Activated CD8-positive, alpha-beta T cell treated with anti-CD3 and anti-CD28 coated beads, Interleukin-2, amount 10 ng/mL, durations not matched to agents 7 days and 5 days (primary cell): ENCODE data around the gene XRCC2. TPM values are rescaled to one million over a fixed set of nuclear protein-coding genes. Genes with fewer than 3 reads are reported as not detected.

Experiments
- ATAC-seq: fragments of 150-1000 bp; cut with Tn5 transposase; one replicate; pipeline ENCODE4 v1.10.0; 2021; ENCODE audit warnings: moderate library complexity
- CTCF ChIA-PET: fragments of 350-600 bp; sonication (Branson Sonifier 250); formaldehyde crosslinking; loops from one replicate; lab custom pipeline; 2021; ENCODE audit warnings: antibody characterized with exemption; lab: Charles Lee
- POLR2A ChIA-PET: fragments of 350-600 bp; sonication (Branson Sonifier 250); formaldehyde crosslinking; loops from one replicate; lab custom pipeline; 2021; ENCODE audit warnings: antibody characterized with exemption; lab: Charles Lee
- DNase-seq: peaks from one replicate; pipeline ENCODE4 v3.0.0-alpha.2; 2020
- H3K27ac Mint-ChIP-seq: one replicate; pipeline ENCODE4 v1.8.0; 2021; ENCODE audit warnings: mild to moderate bottlenecking, mixed read lengths
- H3K27me3 Mint-ChIP-seq: one replicate; pipeline ENCODE4 v1.8.0; 2021; ENCODE audit warnings: low read depth, mixed read lengths
- H3K36me3 Mint-ChIP-seq: one replicate; pipeline ENCODE4 v1.8.0; 2021; ENCODE audit warnings: low read depth, mixed read lengths
- H3K4me1 Mint-ChIP-seq: one replicate; pipeline ENCODE4 v1.8.0; 2021; ENCODE audit warnings: low read depth, mixed read lengths
- H3K4me3 Mint-ChIP-seq: one replicate; pipeline ENCODE4 v1.8.0; 2021; ENCODE audit warnings: mild to moderate bottlenecking, mixed read lengths
- H3K9me3 Mint-ChIP-seq: one replicate; pipeline ENCODE4 v1.8.0; 2022; ENCODE audit warnings: mixed read lengths; ENCODE audit not compliant: insufficient read depth
- total RNA-seq, 2 experiments: library from RNA; stranded (reverse); gene quantifications; one replicate each; pipeline ENCODE4 v1.2.3, GENCODE V29; 2021

XRCC2 gene
- total RNA-seq, 2 experiments from 2014 or later = 15.3 to 15.6 TPM

- POLR2A ChIA-PET = no interaction called here
- Mint-ChIP-seq H3K36me3 (no peaks in the 10 kb centered on the region), H3K27ac (no peak overlapping the region), H3K27me3 (no peaks in the 10 kb centered on the region), H3K9me3 (no peaks in the 10 kb centered on the region), H3K4me3 (no peak overlapping the region), H3K4me1 (no peaks in the 10 kb centered on the region)
- DNase-seq (no peak), ATAC-seq (no peak)
- CTCF ChIA-PET = no interaction called here
Measured at GRCh38 chr7:152601305-152601798, 74.6 kb downstream of the XRCC2 start.

- ATAC-seq = no peak
- no peak for DNase-seq
- H3K27me3 Mint-ChIP-seq = no peaks in the 10 kb centered on the region
Measured at GRCh38 chr7:152600266-152600665, 75.7 kb downstream of the XRCC2 start.

GRCh38 chr7:152597507-152597906 lies 78.4 kb downstream of the XRCC2 start:
- ATAC-seq (no peak), DNase-seq (no peak)
- Mint-ChIP-seq H3K4me3 (no peak overlapping the region), H3K27me3 (no peaks in the 10 kb centered on the region), H3K27ac (no peak overlapping the region), H3K36me3 (no peaks in the 10 kb centered on the region), H3K9me3 (no peaks in the 10 kb centered on the region), H3K4me1 (no peaks in the 10 kb centered on the region)
- CTCF ChIA-PET = no interaction called here
- POLR2A ChIA-PET = no interaction called here

More at GRCh38 chr7:152600266-152600665, 75.7 kb downstream of the XRCC2 start:
- H3K4me3 Mint-ChIP-seq = no peak overlapping the region
- H3K9me3 Mint-ChIP-seq = no peaks in the 10 kb centered on the region
- no peaks in the 10 kb centered on the region for H3K4me1 Mint-ChIP-seq
- H3K36me3 Mint-ChIP-seq = no peaks in the 10 kb centered on the region
- CTCF ChIA-PET = no interaction called here
- no peak overlapping the region for H3K27ac Mint-ChIP-seq
- POLR2A ChIA-PET = no interaction called here

- H3K4me3 Mint-ChIP-seq = no peak overlapping the region
- POLR2A ChIA-PET = interaction anchor here (0.6 to 0.7 kb wide), 2 partner anchors 267 to 434 kb away, joined by 3 read pairs; no protein-coding TSS in a partner anchor
- CTCF ChIA-PET = no interaction called here
- no peaks in the 10 kb centered on the region for H3K9me3 Mint-ChIP-seq
- H3K4me1 Mint-ChIP-seq = no peaks in the 10 kb centered on the region
- no peak overlapping the region for H3K27ac Mint-ChIP-seq
- ATAC-seq = no peak
- H3K27me3 Mint-ChIP-seq = no peaks in the 10 kb centered on the region
- no peak for DNase-seq
- H3K36me3 Mint-ChIP-seq = no peaks in the 10 kb centered on the region
Measured at GRCh38 chr7:152596824-152597223, 79.1 kb downstream of the XRCC2 start.

Other genes starting within 250 kb of the XRCC2 start
- gene KMT2C, start 240.1 kb downstream of the XRCC2 start, total RNA-seq = 10 to 100 TPM; 67.1 to 74.0 TPM
- 1 to 10 TPM; 6.0 to 7.3 TPM for gene ACTR3B, start 83.6 kb upstream of the XRCC2 start, total RNA-seq